Measurements from ENCODE around the gene C4BPB. TPM values are rescaled to one million over a fixed set of nuclear protein-coding genes. Genes with fewer than 3 reads are reported as not detected.

C4BPB gene
- total and polyA plus RNA-seq, 2 of the 4 experiments (the other 2 are of a cell fraction), result not detected

DNA sequence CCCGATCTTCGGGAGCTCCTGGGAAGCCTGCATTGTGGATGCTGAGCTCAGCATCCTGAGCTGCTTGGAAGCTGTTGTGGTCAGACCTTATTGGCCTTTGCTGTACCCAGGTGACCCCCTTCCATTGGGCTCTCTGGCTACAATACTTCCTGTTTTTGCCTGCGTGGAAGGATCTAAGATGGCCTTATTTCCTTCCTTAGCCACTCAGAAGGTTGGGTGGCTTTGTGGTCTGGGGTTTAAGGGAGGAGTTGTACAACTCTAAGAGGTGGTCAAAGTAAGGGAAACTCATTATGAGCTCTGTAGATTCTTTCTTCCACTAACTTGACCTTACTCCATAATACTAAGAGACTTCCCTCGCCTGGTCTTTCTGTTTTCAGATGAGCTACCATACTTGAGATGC, 17.8 kb upstream of the C4BPB start:
- no peak overlapping the region for H2AK9ac ChIP-seq (replicated peaks; ENCODE audit: low read depth, low read length, poor library complexity)
- no peak overlapping the region for H4K91ac ChIP-seq (ENCODE audit: insufficient read depth, low read depth, low read length)
- no peak overlapping the region for H3K4me2 ChIP-seq (ENCODE audit: low read depth, low read length)
- intact Hi-C loops (cut with micrococcal nuclease) (loop anchor here (10.0 kb wide), 2 partner anchors 156 to 316 kb away; no protein-coding TSS in a partner anchor), in situ Hi-C loops (cut with MboI; ENCODE audit: low sequenced_read_pairs) (no loop called here), dilution Hi-C loops (cut with HindIII; ENCODE audit: low sequenced_read_pairs, unreplicated experiment) (no loop called here)
- no peaks in the 10 kb centered on the region for H3K79me1 ChIP-seq (ENCODE audit: low read depth in 1 of 2, low read length in 2 of 2)
- no peak overlapping the region for H3K27ac ChIP-seq (ENCODE audit: insufficient read depth, low read length)
- H2BK15ac ChIP-seq (ENCODE audit: low read depth, low read length), result no peak overlapping the region
- H4K5ac ChIP-seq (ENCODE audit: low read depth, low read length), result no peak overlapping the region
- no peak overlapping the region for H3K56ac ChIP-seq (ENCODE audit: extremely low read depth, insufficient read depth, low read length)
- no peak overlapping the region for H3K9ac ChIP-seq (ENCODE audit: low read depth, low read length)
- H3K9me1 ChIP-seq (ENCODE audit: insufficient read depth, low read length), result no peaks in the 10 kb centered on the region
- DNase-seq (no peak), ATAC-seq (ENCODE audit: low read depth) (no peak)
- H3K9me3 ChIP-seq (ENCODE audit: control insufficient read depth, insufficient read depth, low read length), result no peaks in the 10 kb centered on the region
- no peak overlapping the region for H3K4me3 ChIP-seq (ENCODE audit: insufficient read depth, low read depth, low read length)
- H3K23ac ChIP-seq (ENCODE audit: low read depth, low read length), result no peak overlapping the region
- H2BK5ac ChIP-seq (ENCODE audit: low read depth, low read length, poor library complexity, severe bottlenecking), result no peak overlapping the region
- H4K8ac ChIP-seq (ENCODE audit: low read depth in 2 of 2, low read length in 2 of 2), result no peak overlapping the region
- TF ChIP-seq, protein P1, sequence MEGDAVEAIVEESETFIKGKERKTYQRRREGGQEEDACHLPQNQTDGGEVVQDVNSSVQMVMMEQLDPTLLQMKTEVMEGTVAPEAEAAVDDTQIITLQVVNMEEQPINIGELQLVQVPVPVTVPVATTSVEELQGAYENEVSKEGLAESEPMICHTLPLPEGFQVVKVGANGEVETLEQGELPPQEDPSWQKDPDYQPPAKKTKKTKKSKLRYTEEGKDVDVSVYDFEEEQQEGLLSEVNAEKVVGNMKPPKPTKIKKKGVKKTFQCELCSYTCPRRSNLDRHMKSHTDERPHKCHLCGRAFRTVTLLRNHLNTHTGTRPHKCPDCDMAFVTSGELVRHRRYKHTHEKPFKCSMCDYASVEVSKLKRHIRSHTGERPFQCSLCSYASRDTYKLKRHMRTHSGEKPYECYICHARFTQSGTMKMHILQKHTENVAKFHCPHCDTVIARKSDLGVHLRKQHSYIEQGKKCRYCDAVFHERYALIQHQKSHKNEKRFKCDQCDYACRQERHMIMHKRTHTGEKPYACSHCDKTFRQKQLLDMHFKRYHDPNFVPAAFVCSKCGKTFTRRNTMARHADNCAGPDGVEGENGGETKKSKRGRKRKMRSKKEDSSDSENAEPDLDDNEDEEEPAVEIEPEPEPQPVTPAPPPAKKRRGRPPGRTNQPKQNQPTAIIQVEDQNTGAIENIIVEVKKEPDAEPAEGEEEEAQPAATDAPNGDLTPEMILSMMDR (conservative IDR thresholded peaks at IDR 0.05; ENCODE audit: low read depth, low read length), result no peak
- TF ChIP-seq SMC3 (IDR thresholded peaks at IDR 0.05; ENCODE audit: low read depth, low read length), result no peak
- no peak for TF ChIP-seq CHD1 (IDR thresholded peaks at IDR 0.05; ENCODE audit: low read depth, low read length)
- TF ChIP-seq, protein P2, sequence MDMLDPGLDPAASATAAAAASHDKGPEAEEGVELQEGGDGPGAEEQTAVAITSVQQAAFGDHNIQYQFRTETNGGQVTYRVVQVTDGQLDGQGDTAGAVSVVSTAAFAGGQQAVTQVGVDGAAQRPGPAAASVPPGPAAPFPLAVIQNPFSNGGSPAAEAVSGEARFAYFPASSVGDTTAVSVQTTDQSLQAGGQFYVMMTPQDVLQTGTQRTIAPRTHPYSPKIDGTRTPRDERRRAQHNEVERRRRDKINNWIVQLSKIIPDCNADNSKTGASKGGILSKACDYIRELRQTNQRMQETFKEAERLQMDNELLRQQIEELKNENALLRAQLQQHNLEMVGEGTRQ (IDR thresholded peaks at IDR 0.05; ENCODE audit: low read depth, low read length), result no peak
- no peak for TF ChIP-seq BHLHE40 (IDR thresholded peaks at IDR 0.05; ENCODE audit: low read depth, low read length)
- no peak for TF ChIP-seq POLR2A (IDR thresholded peaks at IDR 0.05; ENCODE audit: low read depth, low read length)
- TF ChIP-seq, protein P3, sequence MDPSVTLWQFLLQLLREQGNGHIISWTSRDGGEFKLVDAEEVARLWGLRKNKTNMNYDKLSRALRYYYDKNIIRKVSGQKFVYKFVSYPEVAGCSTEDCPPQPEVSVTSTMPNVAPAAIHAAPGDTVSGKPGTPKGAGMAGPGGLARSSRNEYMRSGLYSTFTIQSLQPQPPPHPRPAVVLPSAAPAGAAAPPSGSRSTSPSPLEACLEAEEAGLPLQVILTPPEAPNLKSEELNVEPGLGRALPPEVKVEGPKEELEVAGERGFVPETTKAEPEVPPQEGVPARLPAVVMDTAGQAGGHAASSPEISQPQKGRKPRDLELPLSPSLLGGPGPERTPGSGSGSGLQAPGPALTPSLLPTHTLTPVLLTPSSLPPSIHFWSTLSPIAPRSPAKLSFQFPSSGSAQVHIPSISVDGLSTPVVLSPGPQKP (IDR thresholded peaks at IDR 0.05; ENCODE audit: borderline replicate concordance, low read depth, low read length), result no peak
- TF ChIP-seq MAFK (IDR thresholded peaks at IDR 0.05; ENCODE audit: low read depth, low read length), result no peak
- TF ChIP-seq RFX5 (IDR thresholded peaks at IDR 0.05; ENCODE audit: low read depth, low read length), result no peak
- TF ChIP-seq NFE2L2 (IDR thresholded peaks at IDR 0.05; ENCODE audit: low read depth, low read length), result no peak
- no peak for TF ChIP-seq RCOR1 (IDR thresholded peaks at IDR 0.05; ENCODE audit: insufficient replicate concordance, low read length)
- TF ChIP-seq MAZ (IDR thresholded peaks at IDR 0.05; ENCODE audit: borderline replicate concordance, low read depth, low read length), result no peak
- no peak for TF ChIP-seq CEBPB (IDR thresholded peaks at IDR 0.05; ENCODE audit: low read depth, low read length)
- no peak overlapping the region for H2BK120ac ChIP-seq (ENCODE audit: low read depth, low read length)
- H3K27me3 ChIP-seq (ENCODE audit: control insufficient read depth, insufficient read depth, low read length), result no peaks in the 10 kb centered on the region
- no peak overlapping the region for H3K4ac ChIP-seq (ENCODE audit: low read depth, low read length)
- H3K18ac ChIP-seq (ENCODE audit: low read depth, low read length), result no peak overlapping the region
- no peak overlapping the region for H3K14ac ChIP-seq (replicated peaks; ENCODE audit: low read depth, low read length)
- no peak overlapping the region for H2BK20ac ChIP-seq (ENCODE audit: low read depth, low read length)
- no CpG with 5 or more reads among the region's 4 CpGs for WGBS, 2 experiments (ENCODE audit: extremely low coverage in 2 of 2, insufficient read length in 1 of 2)
- no peaks in the 10 kb centered on the region for H4K20me1 ChIP-seq (ENCODE audit: insufficient read depth, low read length)
- H3K36me3 ChIP-seq (ENCODE audit: control insufficient read depth, insufficient read depth, low read length), result no peaks in the 10 kb centered on the region
- BruUV-seq (replicated peaks), result no TSS peak
- POLR2A ChIA-PET (ENCODE audit: unreplicated experiment), result no interaction called here
- H2AK5ac ChIP-seq (ENCODE audit: low read depth, low read length), result no peak overlapping the region
- CTCF ChIA-PET, result no interaction called here
- H3K4me1 ChIP-seq (ENCODE audit: control insufficient read depth, insufficient read depth, low read length), result no peaks in the 10 kb centered on the region
- H2AFZ ChIP-seq (replicated peaks; ENCODE audit: low read length, poor library complexity), result no peak overlapping the region
